HepG2 (cell line): Measurements from ENCODE around the gene DHRS7. TPM values are rescaled to one million over a fixed set of nuclear protein-coding genes. Genes with fewer than 3 reads are reported as not detected.

Experiments used
- DRAP1 ChIP-seq: IDR thresholded peaks from 2 replicates; pipeline ENCODE4 v1.6.1; 2016; ENCODE audit warnings: missing genetic modification reagents, missing compliant biosample characterization
- E2F2 ChIP-seq: sonication (generic); formaldehyde crosslinking; IDR thresholded peaks from 2 replicates; pipeline ENCODE4 v1.4.0; 2020; ENCODE audit warnings: missing genetic modification reagents, borderline replicate concordance
- GABPA ChIP-seq, 2 experiments: IDR thresholded peaks; 2 replicates each; pipeline ENCODE4 v1.6.1; 2011 to 2016; ENCODE audit warnings: low read depth in 2 of 2, low read length in 1 of 2, missing biosample characterization in 1 of 2, missing genetic modification characterization in 1 of 2
- HOXA5 ChIP-seq: sonication (generic); formaldehyde crosslinking; IDR thresholded peaks from 2 replicates; pipeline ENCODE4 v1.4.0; 2020; ENCODE audit warnings: missing genetic modification reagents
- IKZF5 ChIP-seq: IDR thresholded peaks from 2 replicates; pipeline ENCODE4 v1.6.1; 2018; ENCODE audit warnings: missing genetic modification reagents, mild to moderate bottlenecking, missing compliant biosample characterization
- LCORL ChIP-seq, 2 experiments: fragments of 450-650 bp in 1 of 2; sonication (generic) in 1 of 2; formaldehyde crosslinking in 1 of 2; IDR thresholded peaks; 2 replicates each; pipeline versions ENCODE4 v1.5.0 to v1.6.1; 2017 to 2020; ENCODE audit warnings: antibody characterized with exemption in 1 of 2, missing genetic modification reagents in 1 of 2
- MTERF4 ChIP-seq: sonication (generic); formaldehyde crosslinking; IDR thresholded peaks from 2 replicates; pipeline ENCODE4 v1.8.0; 2023; ENCODE audit warnings: mild to moderate bottlenecking, missing genetic modification reagents
- MXI1 ChIP-seq: IDR thresholded peaks from 3 replicates; pipeline ENCODE4 v1.6.1; 2012; ENCODE audit warnings: low read depth, low read length, inconsistent platforms, borderline replicate concordance
- NFATC3 ChIP-seq: sonication (generic); formaldehyde crosslinking; IDR thresholded peaks from 2 replicates; pipeline ENCODE4 v1.5.1; 2020; ENCODE audit warnings: mild to moderate bottlenecking, missing genetic modification reagents
- SP2 ChIP-seq: sonication (generic); formaldehyde crosslinking; IDR thresholded peaks from 2 replicates; pipeline ENCODE4 v1.5.1; 2020; ENCODE audit warnings: mild to moderate bottlenecking, missing genetic modification reagents
- YEATS2 ChIP-seq: sonication (generic); formaldehyde crosslinking; IDR thresholded peaks from 2 replicates; pipeline ENCODE4 v1.4.0; 2020; ENCODE audit warnings: missing genetic modification reagents, borderline replicate concordance
- ZFY ChIP-seq: sonication (generic); formaldehyde crosslinking; IDR thresholded peaks from 2 replicates; pipeline ENCODE4 v1.4.0; 2020; ENCODE audit warnings: missing genetic modification reagents
- ZMAT3 ChIP-seq: sonication (generic); formaldehyde crosslinking; conservative IDR thresholded peaks from 2 replicates; pipeline ENCODE4 v1.7.0; 2021; ENCODE audit warnings: missing genetic modification reagents
- ZNF18 ChIP-seq: sonication (generic); formaldehyde crosslinking; IDR thresholded peaks from 2 replicates; pipeline ENCODE4 v1.8.0; 2022; ENCODE audit warnings: mild to moderate bottlenecking, missing genetic modification reagents; ENCODE audit not compliant: insufficient replicate concordance
- ZNF20 ChIP-seq: sonication (generic); formaldehyde crosslinking; IDR thresholded peaks from 2 replicates; pipeline ENCODE4 v1.4.0; 2020; ENCODE audit warnings: mild to moderate bottlenecking, moderate library complexity, missing genetic modification reagents
- ZNF24 ChIP-seq: fragments of 450-650 bp; IDR thresholded peaks from 2 replicates; pipeline ENCODE4 v1.6.1; 2017; ENCODE audit warnings: antibody characterized with exemption, mild to moderate bottlenecking
- ZNF3 ChIP-seq: IDR thresholded peaks from 2 replicates; pipeline ENCODE4 v1.7.0; 2017; ENCODE audit warnings: inconsistent platforms
- ZNF547 ChIP-seq: sonication (generic); formaldehyde crosslinking; IDR thresholded peaks from 2 replicates; pipeline ENCODE4 v1.5.1; 2020; ENCODE audit warnings: mild to moderate bottlenecking, missing genetic modification reagents
- ZNF570 ChIP-seq: sonication (generic); formaldehyde crosslinking; IDR thresholded peaks from 2 replicates; pipeline ENCODE4 v1.4.0; 2020; ENCODE audit warnings: mild to moderate bottlenecking, missing genetic modification reagents, borderline replicate concordance
- ZNF589 ChIP-seq: sonication (generic); formaldehyde crosslinking; conservative IDR thresholded peaks from 2 replicates; pipeline ENCODE4 v1.8.0; 2022; ENCODE audit warnings: mild to moderate bottlenecking, moderate library complexity, missing genetic modification reagents
- ZNF598 ChIP-seq: sonication (generic); formaldehyde crosslinking; IDR thresholded peaks from 2 replicates; pipeline ENCODE4 v1.5.1; 2020; ENCODE audit warnings: mild to moderate bottlenecking, missing genetic modification reagents, borderline replicate concordance
- ZNF660 ChIP-seq: sonication (generic); formaldehyde crosslinking; IDR thresholded peaks from 2 replicates; pipeline ENCODE4 v1.5.1; 2020; ENCODE audit warnings: mild to moderate bottlenecking, low read depth, missing genetic modification reagents, borderline replicate concordance
- ZNF816 ChIP-seq: sonication (generic); formaldehyde crosslinking; IDR thresholded peaks from 2 replicates; pipeline ENCODE4 v1.8.0; 2022; ENCODE audit warnings: missing genetic modification reagents, mild to moderate bottlenecking, borderline replicate concordance
- polyA plus RNA-seq, 8 experiments: library from polyadenylated mRNA; depleted of rRNA in 3 of 8; stranded (reverse) in 7 of 8; unstranded in 1 of 8; fragments of >200 nt; fragmentation: Illumina TruSeq in 4 of 8; extraction: Trizol in 4 of 8; gene quantifications; 2 replicates each; pipeline versions ENCODE4 v1.2.1 to v1.2.3, GENCODE V29; 2011 to 2016; ENCODE audit warnings: low read depth in 4 of 8, missing spikeins in 1 of 8, mixed read lengths in 1 of 8; ENCODE audit not compliant: insufficient read depth in 1 of 8
- total RNA-seq, 5 experiments: library from RNA; depleted of rRNA; stranded (reverse); fragments of >200 nt; fragmentation: Illumina TruSeq; extraction: Trizol; gene quantifications; 2 replicates each; pipeline ENCODE4 v1.2.3, GENCODE V29; 2016; ENCODE audit warnings: low read depth in 1 of 5

DHRS7 gene
- total and polyA plus RNA-seq, 2 of the 13 experiments (the other 11 are each of a cell fraction or from before 2014, with no cell fraction given), result 20.8 to 44.4 TPM

GRCh38 chr14:60164712-60165546, at the start of gene DHRS7 (continued):
- TF ChIP-seq ZNF18 (CRISPR knock-in tag) (no peak), IKZF5 (CRISPR knock-in tag) (peak; percentile 59), GABPA (IDR thresholded peaks at IDR 0.05; ENCODE audit: low read depth, low read length) (no peak), GABPA (CRISPR knock-in tag; IDR thresholded peaks at IDR 0.05; ENCODE audit: low read depth) (peak; percentile 33; the same call in 1 of the 2 replicates), ZNF598 (peak; percentile 75; the same call in 1 of the 2 replicates), SP2 (peak; percentile 50), ZNF3 (CRISPR knock-in tag) (no peak), YEATS2 (CRISPR knock-in tag) (no peak), ZFY (CRISPR knock-in tag) (peak; percentile 93), ZNF589 (CRISPR knock-in tag) (no peak), MTERF4 (CRISPR knock-in tag) (peak; percentile 84), E2F2 (CRISPR knock-in tag) (no peak), HOXA5 (CRISPR knock-in tag) (0 out of 2 replicates have a peak, but pooled peaks have one; percentile 22), ZNF24 (no peak), ZNF547 (peak; percentile 79; the same call in 1 of the 2 replicates), MXI1 (peak; percentile 40; the same call in 1 of the 3 replicates), NFATC3 (no peak), ZMAT3 (CRISPR knock-in tag) (peak; percentile 75; the same call in 1 of the 2 replicates), DRAP1 (CRISPR knock-in tag) (peak; percentile 30; the same call in 1 of the 2 replicates), ZNF570 (CRISPR knock-in tag) (no peak), LCORL (IDR thresholded peaks at IDR 0.05) (no peak), LCORL (CRISPR knock-in tag; IDR thresholded peaks at IDR 0.05) (peak; percentile 46; the same call in 1 of the 2 replicates), ZNF816 (CRISPR knock-in tag) (no peak), ZNF660 (CRISPR knock-in tag) (no peak), ZNF20 (CRISPR knock-in tag) (no peak)
